Measurements from ENCODE around the gene ADCK1. TPM values are rescaled to one million over a fixed set of nuclear protein-coding genes. Genes with fewer than 3 reads are reported as not detected.
"Not testable (repeated sequence)": the region's sequence is repeated elsewhere in the genome, so short reads cannot be mapped to it uniquely, and the experiment has no call there.

Gene ADCK1
- total RNA-seq, 1 donor from 2014 or later = 12.3 TPM

- no peak for DNase-seq (ENCODE audit: low read depth)
These were observed 9.1 kb downstream of the ADCK1 start for GRCh38 chr14:77809011-77809410.

- DNase-seq (ENCODE audit: low read depth) = no peak
These were observed 12.1 kb downstream of the ADCK1 start for GRCh38 chr14:77812028-77812427.

- not testable (repeated sequence) for DNase-seq (ENCODE audit: low read depth)
These were observed 12.8 kb downstream of the ADCK1 start for GRCh38 chr14:77812682-77813081.

GRCh38 chr14:77822307-77822706 lies 22.4 kb downstream of the ADCK1 start:
- no peak for DNase-seq (ENCODE audit: low read depth)

- DNase-seq (ENCODE audit: low read depth) = no peak
These were observed 22.8 kb downstream of the ADCK1 start for GRCh38 chr14:77822741-77823140.

GRCh38 chr14:77823378-77823777 lies 23.5 kb downstream of the ADCK1 start:
- DNase-seq (ENCODE audit: low read depth) = no peak

GRCh38 chr14:77825895-77826519 lies 26.1 kb downstream of the ADCK1 start:
- DNase-seq (ENCODE audit: low read depth) = no peak

GRCh38 chr14:77830692-77831091 lies 30.8 kb downstream of the ADCK1 start:
- DNase-seq (ENCODE audit: low read depth) = no peak

- DNase-seq (ENCODE audit: low read depth) = no peak
These were observed 32.4 kb downstream of the ADCK1 start for GRCh38 chr14:77832297-77832696.

- DNase-seq (ENCODE audit: low read depth) = no peak
These were observed 38.0 kb downstream of the ADCK1 start for GRCh38 chr14:77837926-77838325.

GRCh38 chr14:77838831-77839511 lies 39.1 kb downstream of the ADCK1 start:
- DNase-seq (ENCODE audit: low read depth) = no peak

GRCh38 chr14:77843195-77843594 lies 43.3 kb downstream of the ADCK1 start:
- DNase-seq (ENCODE audit: low read depth) = peak; percentile 65

GRCh38 chr14:77843651-77844050 lies 43.7 kb downstream of the ADCK1 start:
- no peak for DNase-seq (ENCODE audit: low read depth)

GRCh38 chr14:77844802-77845201 lies 44.9 kb downstream of the ADCK1 start:
- no peak for DNase-seq (ENCODE audit: low read depth)

- DNase-seq (ENCODE audit: low read depth) = no peak
These were observed 48.1 kb downstream of the ADCK1 start for GRCh38 chr14:77848031-77848430.

GRCh38 chr14:77849711-77850110 lies 49.8 kb downstream of the ADCK1 start:
- no peak for DNase-seq (ENCODE audit: low read depth)

GRCh38 chr14:77853919-77854318 lies 54.0 kb downstream of the ADCK1 start:
- no peak for DNase-seq (ENCODE audit: low read depth)

GRCh38 chr14:77856941-77857340 lies 57.0 kb downstream of the ADCK1 start:
- no peak for DNase-seq (ENCODE audit: low read depth)

GRCh38 chr14:77859934-77860570 lies 60.1 kb downstream of the ADCK1 start:
- no peak for DNase-seq (ENCODE audit: low read depth)

GRCh38 chr14:77861201-77861600 lies 61.3 kb downstream of the ADCK1 start:
- DNase-seq (ENCODE audit: low read depth) = no peak

- DNase-seq (ENCODE audit: low read depth) = peak; percentile 69
These were observed 62.4 kb downstream of the ADCK1 start for GRCh38 chr14:77862154-77862786.

GRCh38 chr14:77864085-77864484 lies 64.2 kb downstream of the ADCK1 start:
- DNase-seq (ENCODE audit: low read depth) = no peak
